Measurements from ENCODE around the gene DLG2.

The DLG2 gene

DNA sequence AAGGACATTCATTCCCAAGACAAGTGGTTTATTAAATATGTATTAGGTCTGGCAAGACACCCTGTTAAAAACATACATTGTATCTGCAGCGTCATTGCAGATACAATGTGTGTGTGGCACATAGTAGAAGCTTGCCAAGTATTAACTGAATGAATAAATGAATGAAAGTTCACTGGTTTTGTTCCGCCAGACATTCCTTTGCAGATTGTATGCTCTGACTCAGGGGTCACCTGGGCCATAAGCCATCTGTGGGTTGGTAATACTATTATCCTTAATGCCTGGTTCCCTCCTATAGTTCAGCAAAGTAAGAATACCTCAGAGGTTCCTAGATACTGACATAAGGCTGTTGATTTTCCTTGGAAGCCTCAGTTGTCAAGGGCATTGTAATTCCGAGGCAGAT, 1963.7 kb downstream of the DLG2 start:
- TF ChIP-seq ZBTB7A (IDR thresholded peaks at IDR 0.05; ENCODE audit: low read depth) = no peak
- no peak for TF ChIP-seq FOXM1 (IDR thresholded peaks at IDR 0.05; ENCODE audit: borderline replicate concordance, low read depth)
- TF ChIP-seq TEAD4 (IDR thresholded peaks at IDR 0.05) = no peak
- TF ChIP-seq EGR1 (IDR thresholded peaks at IDR 0.05) = no peak
- TF ChIP-seq EP300 (IDR thresholded peaks at IDR 0.05; ENCODE audit: borderline replicate concordance) = no peak
- TF ChIP-seq CREB1 (IDR thresholded peaks at IDR 0.05; ENCODE audit: low read depth) = no peak
- TF ChIP-seq NFIC (IDR thresholded peaks at IDR 0.05) = no peak
- TF ChIP-seq TAF1 (IDR thresholded peaks at IDR 0.05; ENCODE audit: low read depth) = no peak
- no peak for TF ChIP-seq TCF12 (IDR thresholded peaks at IDR 0.05; ENCODE audit: low read depth)
- no peak for TF ChIP-seq RAD21 (IDR thresholded peaks at IDR 0.05; ENCODE audit: low read depth)
- TF ChIP-seq, protein P1, sequence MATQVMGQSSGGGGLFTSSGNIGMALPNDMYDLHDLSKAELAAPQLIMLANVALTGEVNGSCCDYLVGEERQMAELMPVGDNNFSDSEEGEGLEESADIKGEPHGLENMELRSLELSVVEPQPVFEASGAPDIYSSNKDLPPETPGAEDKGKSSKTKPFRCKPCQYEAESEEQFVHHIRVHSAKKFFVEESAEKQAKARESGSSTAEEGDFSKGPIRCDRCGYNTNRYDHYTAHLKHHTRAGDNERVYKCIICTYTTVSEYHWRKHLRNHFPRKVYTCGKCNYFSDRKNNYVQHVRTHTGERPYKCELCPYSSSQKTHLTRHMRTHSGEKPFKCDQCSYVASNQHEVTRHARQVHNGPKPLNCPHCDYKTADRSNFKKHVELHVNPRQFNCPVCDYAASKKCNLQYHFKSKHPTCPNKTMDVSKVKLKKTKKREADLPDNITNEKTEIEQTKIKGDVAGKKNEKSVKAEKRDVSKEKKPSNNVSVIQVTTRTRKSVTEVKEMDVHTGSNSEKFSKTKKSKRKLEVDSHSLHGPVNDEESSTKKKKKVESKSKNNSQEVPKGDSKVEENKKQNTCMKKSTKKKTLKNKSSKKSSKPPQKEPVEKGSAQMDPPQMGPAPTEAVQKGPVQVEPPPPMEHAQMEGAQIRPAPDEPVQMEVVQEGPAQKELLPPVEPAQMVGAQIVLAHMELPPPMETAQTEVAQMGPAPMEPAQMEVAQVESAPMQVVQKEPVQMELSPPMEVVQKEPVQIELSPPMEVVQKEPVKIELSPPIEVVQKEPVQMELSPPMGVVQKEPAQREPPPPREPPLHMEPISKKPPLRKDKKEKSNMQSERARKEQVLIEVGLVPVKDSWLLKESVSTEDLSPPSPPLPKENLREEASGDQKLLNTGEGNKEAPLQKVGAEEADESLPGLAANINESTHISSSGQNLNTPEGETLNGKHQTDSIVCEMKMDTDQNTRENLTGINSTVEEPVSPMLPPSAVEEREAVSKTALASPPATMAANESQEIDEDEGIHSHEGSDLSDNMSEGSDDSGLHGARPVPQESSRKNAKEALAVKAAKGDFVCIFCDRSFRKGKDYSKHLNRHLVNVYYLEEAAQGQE (IDR thresholded peaks at IDR 0.05; ENCODE audit: low read depth) = no peak
- TF ChIP-seq CEBPB (IDR thresholded peaks at IDR 0.05) = no peak
- no peak for TF ChIP-seq MAX (IDR thresholded peaks at IDR 0.05)
- no peak for TF ChIP-seq YY1 (IDR thresholded peaks at IDR 0.05; ENCODE audit: low read depth)
- TF ChIP-seq, protein P2, sequence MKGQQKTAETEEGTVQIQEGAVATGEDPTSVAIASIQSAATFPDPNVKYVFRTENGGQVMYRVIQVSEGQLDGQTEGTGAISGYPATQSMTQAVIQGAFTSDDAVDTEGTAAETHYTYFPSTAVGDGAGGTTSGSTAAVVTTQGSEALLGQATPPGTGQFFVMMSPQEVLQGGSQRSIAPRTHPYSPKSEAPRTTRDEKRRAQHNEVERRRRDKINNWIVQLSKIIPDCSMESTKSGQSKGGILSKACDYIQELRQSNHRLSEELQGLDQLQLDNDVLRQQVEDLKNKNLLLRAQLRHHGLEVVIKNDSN (IDR thresholded peaks at IDR 0.05) = no peak

- TF ChIP-seq NFIC (IDR thresholded peaks at IDR 0.05) (no peak), TAF1 (IDR thresholded peaks at IDR 0.05; ENCODE audit: low read depth) (no peak), TCF12 (IDR thresholded peaks at IDR 0.05; ENCODE audit: low read depth) (no peak), CEBPB (IDR thresholded peaks at IDR 0.05) (no peak), CREB1 (IDR thresholded peaks at IDR 0.05; ENCODE audit: low read depth) (no peak), YY1 (IDR thresholded peaks at IDR 0.05; ENCODE audit: low read depth) (no peak), ZBTB7A (IDR thresholded peaks at IDR 0.05; ENCODE audit: low read depth) (no peak), TEAD4 (IDR thresholded peaks at IDR 0.05) (no peak), MAX (IDR thresholded peaks at IDR 0.05) (no peak), FOXM1 (IDR thresholded peaks at IDR 0.05; ENCODE audit: borderline replicate concordance, low read depth) (no peak), EP300 (IDR thresholded peaks at IDR 0.05; ENCODE audit: borderline replicate concordance) (no peak), EGR1 (IDR thresholded peaks at IDR 0.05) (no peak), RAD21 (IDR thresholded peaks at IDR 0.05; ENCODE audit: low read depth) (no peak)
- TF ChIP-seq, protein P1 (IDR thresholded peaks at IDR 0.05; ENCODE audit: low read depth) = no peak
- TF ChIP-seq, protein P2 (IDR thresholded peaks at IDR 0.05) = no peak
Measured at GRCh38 chr11:83662494-83662893, 1964.7 kb downstream of the DLG2 start.

GRCh38 chr11:83661491-83662350, 1965.4 kb downstream of the DLG2 start:
- TF ChIP-seq TAF1 (IDR thresholded peaks at IDR 0.05; ENCODE audit: low read depth) = no peak
- TF ChIP-seq, protein P2 (IDR thresholded peaks at IDR 0.05) = no peak
- TF ChIP-seq TEAD4 (IDR thresholded peaks at IDR 0.05) = no peak
- TF ChIP-seq FOXM1 (IDR thresholded peaks at IDR 0.05; ENCODE audit: borderline replicate concordance, low read depth) = no peak
- no peak for TF ChIP-seq YY1 (IDR thresholded peaks at IDR 0.05; ENCODE audit: low read depth)
- TF ChIP-seq NFIC (IDR thresholded peaks at IDR 0.05) = no peak
- TF ChIP-seq CREB1 (IDR thresholded peaks at IDR 0.05; ENCODE audit: low read depth) = no peak
- TF ChIP-seq RAD21 (IDR thresholded peaks at IDR 0.05; ENCODE audit: low read depth) = no peak
- TF ChIP-seq TCF12 (IDR thresholded peaks at IDR 0.05; ENCODE audit: low read depth) = no peak
- no peak for TF ChIP-seq CEBPB (IDR thresholded peaks at IDR 0.05)
- TF ChIP-seq, protein P1 (IDR thresholded peaks at IDR 0.05; ENCODE audit: low read depth) = no peak
- TF ChIP-seq EGR1 (IDR thresholded peaks at IDR 0.05) = no peak
- no peak for TF ChIP-seq ZBTB7A (IDR thresholded peaks at IDR 0.05; ENCODE audit: low read depth)
- TF ChIP-seq MAX (IDR thresholded peaks at IDR 0.05) = no peak
- TF ChIP-seq EP300 (IDR thresholded peaks at IDR 0.05; ENCODE audit: borderline replicate concordance) = no peak
